ENCODE measurements around the gene HAUS7.

DNA sequence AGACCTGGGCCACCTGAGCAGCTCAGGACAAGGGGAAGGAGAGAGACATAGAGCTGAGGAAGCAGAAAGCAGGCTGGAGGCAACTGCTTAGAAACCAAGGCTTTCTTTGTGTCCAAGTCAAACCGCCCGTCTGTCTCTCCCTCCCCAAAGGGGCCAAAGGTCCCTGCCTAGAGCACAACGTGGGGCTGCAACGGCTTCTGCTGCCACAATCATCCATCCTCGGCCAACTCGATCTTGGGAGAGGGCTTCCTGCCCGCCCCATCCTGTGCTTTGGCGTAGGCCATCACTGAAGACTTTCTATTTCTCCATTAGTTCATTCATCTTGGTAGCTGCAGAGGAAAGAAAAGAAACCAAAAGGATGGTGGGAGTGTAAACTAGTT lies 22.8 kb downstream of the HAUS7 start:
- TF ChIP-seq TAF1 (IDR thresholded peaks at IDR 0.05; ENCODE audit: borderline replicate concordance, insufficient read depth, low read length) (no peak), POLR2AphosphoS5 (IDR thresholded peaks at IDR 0.05; ENCODE audit: low read depth, low read length) (no peak)
